Hepatocyte (in vitro differentiated cells): ENCODE measurements around the gene CLIC3. TPM values are rescaled to one million over a fixed set of nuclear protein-coding genes. Genes with fewer than 3 reads are reported as not detected.

ENCODE experiments used
- DNase-seq: peaks from one replicate; pipeline ENCODE4 v3.0.0-alpha.2; 2016; ENCODE audit warnings: low spot score
- H2AFZ ChIP-seq: fragments of 200-600 bp; sonication (generic); 2 replicates; pipeline ENCODE4 v1.6.0; 2016; ENCODE audit warnings: antibody characterized with exemption, mild to moderate bottlenecking
- H3K27ac ChIP-seq: fragments of 200-600 bp; sonication (generic); 2 replicates; pipeline ENCODE4 v1.5.1; 2016; ENCODE audit warnings: mild to moderate bottlenecking
- H3K27me3 ChIP-seq: fragments of 200-600 bp; sonication (generic); 2 replicates; pipeline ENCODE4 v1.6.1; 2016
- H3K36me3 ChIP-seq: fragments of 200-600 bp; sonication (generic); replicated peaks from 2 replicates; pipeline ENCODE4 v1.5.1; 2016; ENCODE audit warnings: low read depth; ENCODE audit not compliant: insufficient read depth
- H3K4me1 ChIP-seq: fragments of 200-600 bp; sonication (generic); 2 replicates; pipeline ENCODE4 v1.5.1; 2016; ENCODE audit warnings: mild to moderate bottlenecking, moderate library complexity; ENCODE audit not compliant: insufficient read depth
- H3K4me2 ChIP-seq: fragments of 200-600 bp; sonication (generic); 2 replicates; pipeline ENCODE4 v1.6.0; 2016
- H3K4me3 ChIP-seq: fragments of 200-600 bp; sonication (generic); 2 replicates; pipeline ENCODE4 v1.5.1; 2016; ENCODE audit warnings: mild to moderate bottlenecking
- H3K79me2 ChIP-seq: fragments of 200-600 bp; sonication (generic); 2 replicates; pipeline ENCODE4 v1.6.0; 2017; ENCODE audit warnings: mild to moderate bottlenecking
- H3K9me2 ChIP-seq: fragments of 200-600 bp; sonication (generic); replicated peaks from 2 replicates; pipeline ENCODE4 v1.6.0; 2017; ENCODE audit warnings: mild to moderate bottlenecking; ENCODE audit not compliant: insufficient read depth
- H3K9me3 ChIP-seq: fragments of 200-600 bp; sonication (generic); 2 replicates; pipeline ENCODE4 v1.5.1; 2016; ENCODE audit warnings: low read depth, mild to moderate bottlenecking
- H4K20me1 ChIP-seq: fragments of 200-600 bp; sonication (generic); 2 replicates; pipeline ENCODE4 v1.6.0; 2016; ENCODE audit warnings: mild to moderate bottlenecking; ENCODE audit not compliant: insufficient read depth, poor library complexity, severe bottlenecking
- EZH2 ChIP-seq: fragments of 200-600 bp; sonication (generic); IDR thresholded peaks from 2 replicates; pipeline ENCODE4 v1.6.1; 2016; ENCODE audit warnings: antibody characterized with exemption, mild to moderate bottlenecking, borderline replicate concordance
- EZH2phosphoT487 ChIP-seq: fragments of 200-600 bp; sonication (generic); IDR thresholded peaks from one replicate; pipeline ENCODE4 v1.6.1; 2018; ENCODE audit warnings: antibody characterized with exemption, mild to moderate bottlenecking, low read depth, moderate library complexity; ENCODE audit not compliant: unreplicated experiment, severe bottlenecking
- WGBS: methylation state at CpG from one replicate; pipeline ENCODE4 v1.1.6; 2016; ENCODE audit warnings: low lambda C conversion rate; ENCODE audit errors: missing lambda C conversion rate; 5-methylcytosine and 5-hydroxymethylcytosine counted together
- polyA plus RNA-seq: library from polyadenylated mRNA; unstranded; fragments of >200 nt; fragmentation: Nextera tagmentation; extraction: Ambion mirVana; gene quantifications from 2 replicates; pipeline ENCODE4 v1.2.1, GENCODE V29; 2016
- total RNA-seq: library from RNA; depleted of rRNA; stranded (reverse); fragments of >200 nt; gene quantifications from 2 replicates; pipeline ENCODE4 v1.2.3, GENCODE V29; 2014
- TF ChIP-seq, protein P1 (sequence below): fragments of 200-600 bp; sonication (generic); IDR thresholded peaks from 2 replicates; pipeline ENCODE4 v1.5.1; 2016; ENCODE audit warnings: antibody characterized with exemption, mild to moderate bottlenecking; ENCODE audit not compliant: poor library complexity

Gene CLIC3
- total and polyA plus RNA-seq, 2 experiments from 2014 or later = 6.6 to 45.0 TPM

DNA sequence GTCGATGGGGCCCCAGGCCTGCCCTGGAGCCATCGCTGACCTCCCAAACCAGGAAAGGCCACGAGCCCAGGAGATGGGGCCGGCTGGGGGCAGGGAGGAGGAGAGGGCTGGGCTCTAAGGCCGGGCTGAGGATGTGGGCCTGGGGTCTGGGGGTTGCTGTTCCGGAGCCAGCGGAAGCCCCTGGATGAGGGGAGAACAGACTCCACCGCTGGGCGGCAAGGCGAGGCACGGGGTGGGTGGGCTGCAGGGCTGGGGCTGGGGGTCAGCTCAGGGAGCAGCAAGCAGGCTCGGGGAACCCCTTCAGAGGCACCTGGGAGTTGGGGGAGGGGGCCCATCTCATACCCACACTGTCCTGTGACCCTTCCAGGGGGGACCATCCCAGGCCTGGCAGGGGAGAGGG lies 32.6 kb downstream of the CLIC3 start:
- H3K9me2 ChIP-seq = no peaks in the 10 kb centered on the region
- no peaks in the 10 kb centered on the region for H3K9me3 ChIP-seq
- H4K20me1 ChIP-seq = no peaks in the 10 kb centered on the region
- H3K4me1 ChIP-seq = no peaks in the 10 kb centered on the region
- H3K4me3 ChIP-seq = no peak overlapping the region
- DNase-seq = no peak
- H2AFZ ChIP-seq = no peak overlapping the region
- no peak overlapping the region for H3K27ac ChIP-seq
- H3K79me2 ChIP-seq = no peaks in the 10 kb centered on the region
- no peaks in the 10 kb centered on the region for H3K27me3 ChIP-seq
- H3K4me2 ChIP-seq = no peak overlapping the region
- 90% methylated on average over 11 of the region's 12 CpGs for WGBS
- TF ChIP-seq, protein P1, sequence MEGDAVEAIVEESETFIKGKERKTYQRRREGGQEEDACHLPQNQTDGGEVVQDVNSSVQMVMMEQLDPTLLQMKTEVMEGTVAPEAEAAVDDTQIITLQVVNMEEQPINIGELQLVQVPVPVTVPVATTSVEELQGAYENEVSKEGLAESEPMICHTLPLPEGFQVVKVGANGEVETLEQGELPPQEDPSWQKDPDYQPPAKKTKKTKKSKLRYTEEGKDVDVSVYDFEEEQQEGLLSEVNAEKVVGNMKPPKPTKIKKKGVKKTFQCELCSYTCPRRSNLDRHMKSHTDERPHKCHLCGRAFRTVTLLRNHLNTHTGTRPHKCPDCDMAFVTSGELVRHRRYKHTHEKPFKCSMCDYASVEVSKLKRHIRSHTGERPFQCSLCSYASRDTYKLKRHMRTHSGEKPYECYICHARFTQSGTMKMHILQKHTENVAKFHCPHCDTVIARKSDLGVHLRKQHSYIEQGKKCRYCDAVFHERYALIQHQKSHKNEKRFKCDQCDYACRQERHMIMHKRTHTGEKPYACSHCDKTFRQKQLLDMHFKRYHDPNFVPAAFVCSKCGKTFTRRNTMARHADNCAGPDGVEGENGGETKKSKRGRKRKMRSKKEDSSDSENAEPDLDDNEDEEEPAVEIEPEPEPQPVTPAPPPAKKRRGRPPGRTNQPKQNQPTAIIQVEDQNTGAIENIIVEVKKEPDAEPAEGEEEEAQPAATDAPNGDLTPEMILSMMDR = no peak
- TF ChIP-seq EZH2phosphoT487 = no peak
- TF ChIP-seq EZH2 = no peak
- H3K36me3 ChIP-seq = no peaks in the 10 kb centered on the region

DNA sequence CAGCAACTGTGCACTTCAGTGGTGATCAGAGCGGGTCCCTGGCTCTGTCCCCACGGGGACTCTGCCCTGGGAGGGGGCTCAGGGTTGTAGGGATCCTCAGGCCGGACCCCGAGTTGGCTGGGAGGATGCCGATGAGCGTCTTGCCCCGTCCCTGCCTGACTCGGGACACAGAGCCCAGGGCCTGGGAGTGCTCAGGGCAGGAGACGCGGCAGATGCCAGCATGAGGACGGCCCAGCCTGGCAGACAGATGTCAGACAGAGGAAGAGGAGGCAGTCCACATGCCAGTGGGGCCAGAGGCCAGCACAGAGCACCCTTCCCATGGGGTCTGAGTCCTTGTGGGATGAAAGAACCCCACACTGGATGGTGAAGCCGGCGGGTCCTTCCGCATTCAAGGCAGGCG lies 33.0 kb downstream of the CLIC3 start:
- Histone ChIP-seq H3K9me2 (no peaks in the 10 kb centered on the region), H3K4me2 (no peak overlapping the region), H3K27ac (no peak overlapping the region), H2AFZ (no peak overlapping the region), H3K36me3 (no peaks in the 10 kb centered on the region), H3K4me3 (no peak overlapping the region), H3K9me3 (no peaks in the 10 kb centered on the region), H3K4me1 (no peaks in the 10 kb centered on the region), H3K27me3 (no peaks in the 10 kb centered on the region), H4K20me1 (no peaks in the 10 kb centered on the region), H3K79me2 (no peaks in the 10 kb centered on the region)
- WGBS = 86% methylated on average over 15 of the region's 15 CpGs
- no peak for DNase-seq
- no peak for TF ChIP-seq EZH2phosphoT487
- TF ChIP-seq EZH2 = no peak
- TF ChIP-seq, protein P1 = no peak

DNA sequence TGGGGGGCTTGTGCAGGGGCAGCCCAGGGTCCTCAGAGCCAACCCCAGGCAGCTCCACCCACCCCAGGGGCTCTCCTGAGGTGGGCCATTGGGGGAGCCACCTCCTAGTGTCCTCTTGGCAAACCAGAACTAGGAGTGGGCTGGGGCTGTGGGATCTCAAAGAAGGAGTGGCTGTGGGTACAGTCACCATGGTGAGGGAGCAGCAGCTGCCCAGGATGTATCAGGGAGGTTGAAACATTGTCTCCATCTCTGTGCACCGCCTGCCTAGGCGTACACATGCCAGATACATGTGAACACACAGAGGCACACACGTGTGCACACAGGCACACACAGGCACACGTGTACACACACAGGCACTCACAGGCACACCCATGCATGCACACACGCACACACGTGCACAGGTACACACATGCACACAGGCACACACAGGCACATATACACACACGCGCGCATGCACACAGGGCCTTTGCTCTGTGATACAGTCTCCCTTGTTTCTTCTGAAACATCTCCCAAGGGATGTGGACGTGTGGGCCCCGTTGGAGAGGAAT lies 33.6 kb downstream of the CLIC3 start:
- WGBS = 84% methylated on average over 11 of the region's 11 CpGs
- no peak overlapping the region for H2AFZ ChIP-seq
- H3K27me3 ChIP-seq = no peaks in the 10 kb centered on the region
- no peak overlapping the region for H3K4me2 ChIP-seq
- no peak for DNase-seq
- H3K79me2 ChIP-seq = no peaks in the 10 kb centered on the region
- H3K9me2 ChIP-seq = no peaks in the 10 kb centered on the region
- no peaks in the 10 kb centered on the region for H3K4me1 ChIP-seq
- no peaks in the 10 kb centered on the region for H3K9me3 ChIP-seq
- no peak overlapping the region for H3K4me3 ChIP-seq
- no peaks in the 10 kb centered on the region for H3K36me3 ChIP-seq
- no peaks in the 10 kb centered on the region for H4K20me1 ChIP-seq
- H3K27ac ChIP-seq = no peak overlapping the region
- TF ChIP-seq EZH2phosphoT487 (no peak), EZH2 (no peak)
- TF ChIP-seq, protein P1 = no peak

DNA sequence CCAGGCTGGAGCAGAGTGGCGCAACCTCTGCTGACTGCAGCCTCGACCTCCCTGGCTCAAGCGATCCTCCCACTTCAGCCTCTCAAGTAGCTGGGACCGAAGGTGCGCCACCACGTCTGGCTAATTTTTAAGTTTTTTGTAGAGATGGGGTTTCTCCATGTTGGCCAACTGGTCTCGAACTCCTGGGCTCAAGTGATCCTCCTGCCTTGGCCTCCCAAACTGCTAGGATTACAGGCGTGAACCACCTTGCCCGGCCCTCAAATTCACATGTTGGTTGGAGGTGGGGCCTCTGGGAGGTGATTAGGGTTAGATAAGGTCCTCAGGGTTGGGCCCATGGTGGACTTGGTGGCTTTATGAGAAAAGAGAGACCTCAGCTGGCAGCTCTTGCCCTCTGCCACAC lies 34.2 kb downstream of the CLIC3 start:
- no peak for DNase-seq
- H3K4me2 ChIP-seq = no peak overlapping the region

More for the DNA sequence above, 34.2 kb downstream of the CLIC3 start:
- Histone ChIP-seq H3K4me1 (no peaks in the 10 kb centered on the region), H4K20me1 (no peaks in the 10 kb centered on the region), H3K4me3 (no peak overlapping the region), H3K9me3 (no peaks in the 10 kb centered on the region), H3K27me3 (no peaks in the 10 kb centered on the region), H3K79me2 (no peaks in the 10 kb centered on the region), H3K36me3 (no peaks in the 10 kb centered on the region), H3K27ac (no peak overlapping the region), H2AFZ (no peak overlapping the region), H3K9me2 (no peaks in the 10 kb centered on the region)
- 95% methylated on average over 9 of the region's 9 CpGs for WGBS
- TF ChIP-seq, protein P1 = no peak
